Lower leg skin (tissue), 4 donors: ENCODE data around the gene ANO8. TPM values are rescaled to one million over a fixed set of nuclear protein-coding genes. Genes with fewer than 3 reads are reported as not detected.
A peak's percentile ranks its signal among the peaks of the same experiment; 100 is the strongest.

ENCODE experiments used
- DNase-seq, 2 donors: peaks; one replicate each; pipeline ENCODE4 v3.0.0-alpha.2; 2019; ENCODE audit warnings: low spot score in 2 of 2
- H3K4me3 ChIP-seq: fragments of 200-600 bp; sonication (generic); 2 replicates; pipeline ENCODE4 v1.5.1; 2017; ENCODE audit warnings: mild to moderate bottlenecking, low read depth; ENCODE audit not compliant: poor library complexity, severe bottlenecking
- CTCF ChIP-seq, 3 donors: fragments of 450-650 bp; IDR thresholded peaks; one replicate each; pipeline ENCODE4 v1.5.1; 2016; ENCODE audit warnings: antibody characterized with exemption in 3 of 3, mild to moderate bottlenecking in 3 of 3, moderate library complexity in 2 of 3
- POLR2A ChIP-seq, 2 donors: fragments of 450-650 bp; IDR thresholded peaks; one replicate each; pipeline ENCODE4 v1.6.1; 2016 to 2017; ENCODE audit warnings: antibody characterized with exemption in 2 of 2, mild to moderate bottlenecking in 1 of 2, moderate library complexity in 1 of 2
- WGBS, 2 donors: methylation state at CpG; one replicate each; pipeline ENCODE4 v1.1.5; 2018; 5-methylcytosine and 5-hydroxymethylcytosine counted together
- intact Hi-C: fragments of 100-400 bp; cut with DNase I; formaldehyde crosslinking; loops from one replicate; pipeline ENCODE4 v1.15.0; 2023; ENCODE audit warnings: low total_unique reads
- total RNA-seq, 4 donors: library from RNA; depleted of rRNA; stranded (reverse); fragments of >200 nt; gene quantifications; one replicate each; pipeline ENCODE4 v1.1.0, GENCODE V29; 2016

The ANO8 gene
- total RNA-seq, 4 donors from 2014 or later = 31.1 to 56.8 (median 46.9) TPM

DNA sequence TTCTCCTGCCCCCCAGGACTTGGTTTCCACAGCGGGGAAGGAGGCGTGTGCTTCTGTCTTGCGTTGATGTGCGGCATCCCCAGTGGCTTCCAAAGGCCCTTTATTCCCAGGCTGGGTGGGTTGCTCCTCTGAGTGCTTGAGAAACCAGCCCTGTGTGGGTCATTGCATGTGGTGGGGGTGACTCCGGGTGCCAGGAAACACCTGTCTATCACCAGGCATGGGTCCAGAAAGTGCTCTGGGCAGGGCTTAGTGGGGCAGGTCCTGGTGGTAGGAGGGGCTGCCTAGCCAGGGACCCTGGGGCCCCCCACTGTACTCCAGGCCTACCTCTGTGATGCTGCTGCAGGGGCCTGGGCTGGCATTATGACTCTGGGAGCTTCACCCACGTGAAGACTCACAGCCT, 15.7 kb downstream of the ANO8 start:
- WGBS, 2 donors = 74 to 77% methylated on average over 6 of the region's 6 CpGs
- TF ChIP-seq CTCF (IDR thresholded peaks at IDR 0.05) = no peak
- no peak for TF ChIP-seq POLR2A (IDR thresholded peaks at IDR 0.05)
- intact Hi-C loops = no loop called here

GRCh38 chr19:17314007-17314593, 20.6 kb downstream of the ANO8 start:
- DNase-seq = peak in 1 of 2 donors; percentile 84
- TF ChIP-seq POLR2A (IDR thresholded peaks at IDR 0.05) = no peak
- no peak for TF ChIP-seq CTCF (IDR thresholded peaks at IDR 0.05)
- WGBS, 2 donors = 87 to 88% methylated on average over 19 of the region's 19 CpGs
- intact Hi-C loops = no loop called here
- no peak overlapping the region for H3K4me3 ChIP-seq

More for the DNA sequence above, 15.7 kb downstream of the ANO8 start:
- no peak for DNase-seq
- no peak overlapping the region for H3K4me3 ChIP-seq

GRCh38 chr19:17312189-17313113, 22.2 kb downstream of the ANO8 start:
- TF ChIP-seq CTCF (IDR thresholded peaks at IDR 0.05) = no peak
- no peak for TF ChIP-seq POLR2A (IDR thresholded peaks at IDR 0.05)
- no peak overlapping the region for H3K4me3 ChIP-seq
- intact Hi-C loops = no loop called here
- 77 to 80% methylated on average over 17 to 18 of the region's 20 CpGs for WGBS, 2 donors
- DNase-seq = peak in 1 of 2 donors; percentile 84

GRCh38 chr19:17311455-17312188, 23.0 kb downstream of the ANO8 start:
- WGBS, 2 donors = 55% methylated on average over 11 of the region's 11 CpGs
- H3K4me3 ChIP-seq = no peak overlapping the region
- TF ChIP-seq CTCF (IDR thresholded peaks at IDR 0.05) (no peak), POLR2A (IDR thresholded peaks at IDR 0.05) (no peak)
- intact Hi-C loops = no loop called here
- DNase-seq = no peak

DNA sequence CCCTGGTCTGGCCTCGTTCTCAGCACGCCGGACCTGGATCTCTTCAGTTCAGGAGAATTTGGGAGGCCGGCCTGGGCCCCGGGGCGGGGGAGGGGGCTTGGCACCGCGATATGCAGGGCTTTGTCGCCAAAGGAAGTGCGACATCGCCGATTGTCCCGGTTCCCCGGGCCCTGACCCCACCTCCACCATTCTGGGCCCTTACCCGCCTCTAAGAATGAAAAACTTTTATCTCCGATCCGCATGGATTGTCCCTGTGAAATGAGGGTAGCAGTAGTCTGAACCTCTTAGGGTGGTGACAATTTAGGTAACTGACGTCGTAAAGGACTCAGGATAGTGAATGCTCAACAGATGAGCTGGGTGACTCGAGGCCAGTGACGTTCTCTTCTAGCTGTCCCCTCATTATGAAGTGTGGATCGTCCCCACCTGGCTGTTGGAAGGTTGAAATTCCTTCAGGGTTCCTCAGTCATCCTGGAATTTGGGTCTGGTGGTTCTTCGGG, 24.6 kb downstream of the ANO8 start:
- peak overlapping the region; percentile 97 for H3K4me3 ChIP-seq
- TF ChIP-seq POLR2A (IDR thresholded peaks at IDR 0.05) = no peak
- no peak for TF ChIP-seq CTCF (IDR thresholded peaks at IDR 0.05)
- WGBS, 2 donors = 5 to 8% methylated on average over 15 to 23 of the region's 23 CpGs
- intact Hi-C loops = no loop called here
- DNase-seq = no peak
